ENCODE results near the gene CMIP.

CMIP gene

GRCh38 chr16:81748476-81749198 is 304.0 kb downstream of the CMIP start:
- DNase-seq (ENCODE audit: low read depth): no peak

- peak; percentile 23 for DNase-seq (ENCODE audit: low read depth)
These were observed 307.7 kb downstream of the CMIP start for GRCh38 chr16:81752225-81752875.

- DNase-seq (ENCODE audit: low read depth): no peak
These were observed 308.2 kb downstream of the CMIP start for GRCh38 chr16:81752876-81753227.

- no peak for DNase-seq (ENCODE audit: low read depth)
These were observed 310.2 kb downstream of the CMIP start for GRCh38 chr16:81754858-81755257.

- DNase-seq (ENCODE audit: low read depth): no peak
These were observed 311.5 kb downstream of the CMIP start for GRCh38 chr16:81755915-81756614.

- no peak for DNase-seq (ENCODE audit: low read depth)
These were observed 312.2 kb downstream of the CMIP start for GRCh38 chr16:81756615-81757356.

GRCh38 chr16:81758376-81758775 is 313.8 kb downstream of the CMIP start:
- DNase-seq (ENCODE audit: low read depth): peak; percentile 60

Measured in ELR (cell line).